ENCODE data around the gene GUCY2C. TPM values are rescaled to one million over a fixed set of nuclear protein-coding genes. Genes with fewer than 3 reads are reported as not detected.

The GUCY2C gene
- total and polyA plus RNA-seq, 2 donors (not counting 3 experiments of a cell fraction or from before 2014, with no cell fraction given), result not detected

- Histone ChIP-seq H3K27me3 (ENCODE audit: control insufficient read depth in 2 of 2, insufficient read depth in 2 of 2, low read length in 2 of 2) (peaks cover 6 to 15% of the 10 kb centered on the region in 2 experiments), H3K9me3 (replicated peaks; ENCODE audit: control insufficient read depth, insufficient read depth, low read length) (no peaks in the 10 kb centered on the region), H3K4me3 (replicated peaks in 1 of 3; ENCODE audit: insufficient read depth in 1 of 3, low read depth in 1 of 3, low read length in 3 of 3) (no peak overlapping the region), H3K9me1 (replicated peaks; ENCODE audit: control insufficient read depth, extremely low read depth, insufficient read depth, low read length) (no peaks in the 10 kb centered on the region), H3K79me2 (ENCODE audit: control insufficient read depth, insufficient read depth, low read length) (no peaks in the 10 kb centered on the region), H3K4me2 (ENCODE audit: insufficient read depth, low read length) (no peak overlapping the region), H3K4me1 (ENCODE audit: control insufficient read depth, extremely low read depth, insufficient read depth, low read length) (no peaks in the 10 kb centered on the region), H3K9ac (replicated peaks; ENCODE audit: extremely low read depth, insufficient read depth, low read length) (no peak overlapping the region), H3K36me3 (ENCODE audit: control insufficient read depth in 2 of 2, extremely low read depth in 1 of 2, insufficient read depth in 2 of 2, low read length in 2 of 2) (no peaks in the 10 kb centered on the region), H4K20me1 (replicated peaks; ENCODE audit: control insufficient read depth, extremely low read depth, insufficient read depth, low read length) (no peaks in the 10 kb centered on the region), H3K27ac (ENCODE audit: insufficient read depth, low read depth, low read length) (no peak overlapping the region), H2AFZ (ENCODE audit: low read depth, low read length) (no peak overlapping the region)
- CTCF ChIA-PET, result interaction anchor here (1.2 kb wide), 1 partner anchor 472 kb away, joined by 3 read pairs; no protein-coding TSS in a partner anchor
- TF ChIP-seq EZH2 (IDR thresholded peaks at IDR 0.05; ENCODE audit: borderline replicate concordance, low read depth, low read length, severe bottlenecking) (no peak), MYC (IDR thresholded peaks at IDR 0.05; ENCODE audit: low read depth, low read length) (no peak), POLR2AphosphoS5 (IDR thresholded peaks at IDR 0.05; ENCODE audit: insufficient read depth, low read depth, low read length) (no peak), JUN (IDR thresholded peaks at IDR 0.05; ENCODE audit: borderline replicate concordance, insufficient read depth, insufficient read length, low read depth) (no peak), CTCF (IDR thresholded peaks at IDR 0.05; ENCODE audit: extremely low read depth in 1 of 2, insufficient read depth in 1 of 2, low read depth in 1 of 2, low read length in 2 of 2) (no peak), POLR2A (IDR thresholded peaks at IDR 0.05; ENCODE audit: low read depth, low read length) (no peak), GATA2 (IDR thresholded peaks at IDR 0.05; ENCODE audit: insufficient read depth, insufficient read length, low read depth, low read length) (no peak), MAX (IDR thresholded peaks at IDR 0.05; ENCODE audit: insufficient read depth, insufficient read length) (no peak), FOS (IDR thresholded peaks at IDR 0.05; ENCODE audit: borderline replicate concordance, insufficient read depth, low read length) (no peak)
- intact Hi-C loops (cut with micrococcal nuclease) (no loop called here), dilution Hi-C loops (cut with MboI; ENCODE audit: extremely low pct_ligation_motif_present, low sequenced_read_pairs) (no loop called here)
- POLR2A ChIA-PET, result no interaction called here
- no peak for DNase-seq (ENCODE audit: low read depth, low spot score)
- BruUV-seq (replicated peaks), result no TSS peak
- FAIRE-seq, result no peak
These were observed 14.4 kb upstream of the GUCY2C start for GRCh38 chr12:14710632-14711320.

Measured in endothelial cell of umbilical vein (primary cell).